ENCODE measurements around the gene FAM13A. TPM values are rescaled to one million over a fixed set of nuclear protein-coding genes. Genes with fewer than 3 reads are reported as not detected.
A peak's percentile ranks its signal among the peaks of the same experiment; 100 is the strongest.

FAM13A gene
- total RNA-seq, 2 experiments from 2014 or later: 9.6 to 10.2 TPM

DNA sequence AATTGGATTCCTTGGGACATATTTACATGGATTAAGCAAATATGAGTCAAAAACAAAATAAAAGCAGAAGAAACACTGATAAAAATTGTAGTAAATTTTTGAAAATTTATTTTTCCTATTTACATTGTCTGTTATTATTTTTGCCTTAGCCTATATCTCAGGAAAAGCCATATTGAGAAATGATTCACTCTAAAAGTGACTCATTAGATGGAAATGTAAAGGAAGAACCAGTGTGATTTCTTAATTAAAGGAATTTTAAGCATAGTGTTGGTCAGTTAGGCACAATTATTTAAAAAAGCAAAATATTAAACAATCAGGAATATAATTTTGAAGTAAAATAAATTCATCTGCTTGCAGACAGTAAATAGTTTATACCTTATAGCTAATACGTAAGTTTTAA is 191.9 kb downstream of the FAM13A start:
- POLR2A ChIA-PET: no interaction called here
- no peak overlapping the region for H3K27ac ChIP-seq (ENCODE audit: low read depth in 1 of 2, low read length in 2 of 2)
- intact Hi-C loops (cut with DNase I, micrococcal nuclease): no loop called here
- Mint-ChIP-seq H3K27ac (no peak overlapping the region), H3K4me3 (no peak overlapping the region), H3K4me1 (ENCODE audit: low read depth) (no peaks in the 10 kb centered on the region), H3K9me3 (no peaks in the 10 kb centered on the region), H3K36me3 (ENCODE audit: low read depth) (no peaks in the 10 kb centered on the region), H3K27me3 (no peaks in the 10 kb centered on the region)
- H3K36me3 ChIP-seq (ENCODE audit: insufficient read depth, low read length): no peaks in the 10 kb centered on the region
- DNase-seq (no peak), ATAC-seq (ENCODE audit: poor library complexity) (no peak)
- CTCF ChIA-PET: no interaction called here
- H3K9me3 ChIP-seq (ENCODE audit: control insufficient read depth in 1 of 2, insufficient read depth in 1 of 2, low read length in 2 of 2): no peaks in the 10 kb centered on the region
- H3K4me1 ChIP-seq (ENCODE audit: insufficient read depth, low read length): no peaks in the 10 kb centered on the region
- no peaks in the 10 kb centered on the region for H3K27me3 ChIP-seq (ENCODE audit: control insufficient read depth in 1 of 2, insufficient read depth in 2 of 2, low read length in 2 of 2)
- H3K4me3 ChIP-seq (ENCODE audit: low read length): no peak overlapping the region
- TF ChIP-seq, protein P1, sequence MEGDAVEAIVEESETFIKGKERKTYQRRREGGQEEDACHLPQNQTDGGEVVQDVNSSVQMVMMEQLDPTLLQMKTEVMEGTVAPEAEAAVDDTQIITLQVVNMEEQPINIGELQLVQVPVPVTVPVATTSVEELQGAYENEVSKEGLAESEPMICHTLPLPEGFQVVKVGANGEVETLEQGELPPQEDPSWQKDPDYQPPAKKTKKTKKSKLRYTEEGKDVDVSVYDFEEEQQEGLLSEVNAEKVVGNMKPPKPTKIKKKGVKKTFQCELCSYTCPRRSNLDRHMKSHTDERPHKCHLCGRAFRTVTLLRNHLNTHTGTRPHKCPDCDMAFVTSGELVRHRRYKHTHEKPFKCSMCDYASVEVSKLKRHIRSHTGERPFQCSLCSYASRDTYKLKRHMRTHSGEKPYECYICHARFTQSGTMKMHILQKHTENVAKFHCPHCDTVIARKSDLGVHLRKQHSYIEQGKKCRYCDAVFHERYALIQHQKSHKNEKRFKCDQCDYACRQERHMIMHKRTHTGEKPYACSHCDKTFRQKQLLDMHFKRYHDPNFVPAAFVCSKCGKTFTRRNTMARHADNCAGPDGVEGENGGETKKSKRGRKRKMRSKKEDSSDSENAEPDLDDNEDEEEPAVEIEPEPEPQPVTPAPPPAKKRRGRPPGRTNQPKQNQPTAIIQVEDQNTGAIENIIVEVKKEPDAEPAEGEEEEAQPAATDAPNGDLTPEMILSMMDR (IDR thresholded peaks at IDR 0.05): no peak

DNA sequence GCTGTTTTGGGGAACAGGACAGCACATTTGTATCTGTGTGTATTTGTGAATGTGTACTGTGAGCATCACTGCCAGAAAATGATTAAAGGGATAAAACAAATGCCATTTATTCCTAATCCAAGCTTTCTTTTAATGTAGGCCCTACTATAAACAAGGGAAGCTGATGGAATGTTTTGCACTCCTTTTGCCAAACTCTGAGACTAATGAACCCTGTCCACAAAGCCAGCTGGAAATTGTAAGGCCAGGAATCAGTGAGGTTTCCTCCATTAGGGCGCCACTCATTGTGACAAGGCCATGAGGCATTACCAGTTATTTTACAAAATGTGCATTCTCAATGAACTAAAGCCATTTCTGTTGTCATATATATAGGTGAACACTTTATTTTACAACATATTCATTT is 196.4 kb downstream of the FAM13A start:
- Mint-ChIP-seq H3K36me3 (ENCODE audit: low read depth) (no peaks in the 10 kb centered on the region), H3K27me3 (no peaks in the 10 kb centered on the region), H3K4me3 (no peak overlapping the region), H3K9me3 (no peaks in the 10 kb centered on the region), H3K27ac (no peak overlapping the region), H3K4me1 (ENCODE audit: low read depth) (no peaks in the 10 kb centered on the region)
- no peak overlapping the region for H3K4me3 ChIP-seq (ENCODE audit: low read length)
- TF ChIP-seq, protein P1 (IDR thresholded peaks at IDR 0.05): no peak
- no peak for ATAC-seq (ENCODE audit: poor library complexity)
- no peaks in the 10 kb centered on the region for H3K36me3 ChIP-seq (ENCODE audit: insufficient read depth, low read length)
- intact Hi-C loops (cut with DNase I, micrococcal nuclease): no loop called here
- POLR2A ChIA-PET: no interaction called here
- no peak overlapping the region for H3K27ac ChIP-seq (ENCODE audit: low read depth in 1 of 2, low read length in 2 of 2)
- no peaks in the 10 kb centered on the region for H3K9me3 ChIP-seq (ENCODE audit: control insufficient read depth in 1 of 2, insufficient read depth in 1 of 2, low read length in 2 of 2)
- no peak for DNase-seq
- CTCF ChIA-PET: no interaction called here
- no peaks in the 10 kb centered on the region for H3K4me1 ChIP-seq (ENCODE audit: insufficient read depth, low read length)
- H3K27me3 ChIP-seq (ENCODE audit: control insufficient read depth in 1 of 2, insufficient read depth in 2 of 2, low read length in 2 of 2): no peaks in the 10 kb centered on the region

DNA sequence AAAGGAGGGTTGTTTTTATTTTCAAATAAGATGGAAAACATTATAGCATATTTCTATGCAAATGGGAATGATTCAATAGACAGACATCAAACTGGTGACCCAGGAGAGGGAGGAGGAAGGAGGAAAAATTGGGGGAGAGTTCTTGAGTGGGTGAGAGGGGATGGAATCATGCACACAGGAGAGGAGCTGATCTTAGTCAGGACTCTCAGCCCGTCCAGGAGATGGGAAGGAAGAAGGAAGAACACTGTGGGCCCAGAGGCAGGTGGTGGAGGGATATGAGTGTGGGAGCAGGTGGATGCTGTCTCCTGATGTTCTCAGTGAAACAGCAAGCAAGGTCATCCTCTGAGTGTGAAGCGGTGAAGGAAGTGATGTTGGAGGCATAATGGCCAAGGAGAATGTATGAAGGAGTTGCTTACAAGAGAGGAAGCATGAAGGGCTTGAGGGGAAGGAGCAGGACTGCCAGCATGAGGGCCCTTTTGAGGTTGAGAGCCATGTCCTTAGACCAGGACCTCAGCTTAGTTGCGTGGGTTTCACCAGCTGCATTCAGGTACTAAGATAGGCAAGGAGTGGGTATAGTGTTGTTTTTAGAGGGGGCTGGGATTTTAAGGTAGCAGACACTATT is 197.7 kb downstream of the FAM13A start:
- Histone ChIP-seq H3K4me1 (ENCODE audit: insufficient read depth, low read length) (no peaks in the 10 kb centered on the region), H3K4me3 (ENCODE audit: low read length) (no peak overlapping the region), H3K36me3 (ENCODE audit: insufficient read depth, low read length) (no peaks in the 10 kb centered on the region), H3K27me3 (ENCODE audit: control insufficient read depth in 1 of 2, insufficient read depth in 2 of 2, low read length in 2 of 2) (no peaks in the 10 kb centered on the region), H3K9me3 (ENCODE audit: control insufficient read depth in 1 of 2, insufficient read depth in 1 of 2, low read length in 2 of 2) (no peaks in the 10 kb centered on the region), H3K27ac (ENCODE audit: low read depth in 1 of 2, low read length in 2 of 2) (no peak overlapping the region)
- no peak overlapping the region for H3K4me3 Mint-ChIP-seq
- H3K27ac Mint-ChIP-seq: no peak overlapping the region
- ChIA-PET CTCF (no interaction called here), POLR2A (no interaction called here)
- no peaks in the 10 kb centered on the region for H3K27me3 Mint-ChIP-seq
- ATAC-seq (ENCODE audit: poor library complexity) (no peak), DNase-seq (peak in 1 of 14 experiments; percentile 4)
- H3K4me1 Mint-ChIP-seq (ENCODE audit: low read depth): no peaks in the 10 kb centered on the region
- TF ChIP-seq, protein P1 (IDR thresholded peaks at IDR 0.05): no peak
- H3K9me3 Mint-ChIP-seq: no peaks in the 10 kb centered on the region
- intact Hi-C loops (cut with DNase I, micrococcal nuclease): no loop called here
- no peaks in the 10 kb centered on the region for H3K36me3 Mint-ChIP-seq (ENCODE audit: low read depth)
